ENCODE results near the gene RNF144A.

GRCh38 chr2:6986301-6986911, 69.2 kb downstream of the RNF144A start:
- no peak for TF ChIP-seq EZH2 (IDR thresholded peaks at IDR 0.05; ENCODE audit: insufficient read depth, poor library complexity, severe bottlenecking)
- TF ChIP-seq EZH2phosphoT487 (IDR thresholded peaks at IDR 0.05; ENCODE audit: insufficient read depth, low read depth) = no peak
